Breast epithelium (tissue), 4 donors: ENCODE data around the gene NFKB1. TPM values are rescaled to one million over a fixed set of nuclear protein-coding genes. Genes with fewer than 3 reads are reported as not detected.

Experiments
- DNase-seq, 2 donors: peaks; one replicate each; pipeline ENCODE4 v3.0.0-alpha.2; 2019; ENCODE audit warnings: low spot score in 2 of 2
- H3K27ac ChIP-seq, 2 donors: fragments of 200-600 bp; sonication (generic) in 1 of 2; one replicate each; pipeline ENCODE4 v1.5.1; 2016 to 2019; ENCODE audit warnings: mild to moderate bottlenecking in 1 of 2
- H3K27me3 ChIP-seq, 2 donors: fragments of 200-600 bp; sonication (generic) in 1 of 2; one replicate each; pipeline versions ENCODE4 v1.5.1 to v1.6.0; 2017 to 2019; ENCODE audit warnings: control low read depth in 1 of 2, mild to moderate bottlenecking in 1 of 2
- H3K36me3 ChIP-seq: fragments of 200-600 bp; one replicate; pipeline ENCODE4 v1.5.1; 2019
- H3K4me1 ChIP-seq, 2 donors: fragments of 200-600 bp; sonication (generic); one replicate each; pipeline ENCODE4 v1.5.1; 2016 to 2019; ENCODE audit warnings: control low read depth in 1 of 2
- H3K4me3 ChIP-seq, 3 donors: fragments of 200-600 bp; sonication (generic); 1 replicate in 2 of 3; 2 replicates in 1 of 3; pipeline ENCODE4 v1.5.1; 2016 to 2019; ENCODE audit warnings: mild to moderate bottlenecking in 3 of 3, moderate library complexity in 2 of 3
- H3K9me3 ChIP-seq, 2 donors: fragments of 200-600 bp; sonication (generic) in 1 of 2; one replicate each; pipeline ENCODE4 v1.5.1; 2016 to 2019; ENCODE audit warnings: control low read depth in 1 of 2
- POLR2A ChIP-seq: fragments of 450-650 bp; IDR thresholded peaks from one replicate; pipeline ENCODE4 v1.6.1; 2016; ENCODE audit warnings: antibody characterized with exemption, mild to moderate bottlenecking, moderate library complexity
- POLR2AphosphoS5 ChIP-seq, 3 donors: sonication (generic); formaldehyde crosslinking; IDR thresholded peaks; one replicate each; pipeline ENCODE4 v1.6.1; 2017; ENCODE audit warnings: antibody characterized with exemption in 3 of 3
- intact Hi-C: fragments of 100-400 bp; cut with DNase I; formaldehyde crosslinking; loops from one replicate; pipeline ENCODE4 v1.15.1; 2023; ENCODE audit warnings: low total_unique reads
- total RNA-seq, 3 donors: library from RNA; depleted of rRNA; stranded (reverse); fragments of >200 nt; gene quantifications; one replicate each; pipeline ENCODE4 v1.1.0, GENCODE V29; 2016
- TF ChIP-seq, protein P1 (sequence below), 3 donors: fragments of 450-650 bp; IDR thresholded peaks; one replicate each; pipeline ENCODE4 v1.5.1; 2016 to 2017; ENCODE audit warnings: antibody characterized with exemption in 3 of 3, mild to moderate bottlenecking in 3 of 3, moderate library complexity in 3 of 3

NFKB1 gene
- total RNA-seq, 3 donors from 2014 or later, result 30.2 to 52.5 (median 42.6) TPM

DNA sequence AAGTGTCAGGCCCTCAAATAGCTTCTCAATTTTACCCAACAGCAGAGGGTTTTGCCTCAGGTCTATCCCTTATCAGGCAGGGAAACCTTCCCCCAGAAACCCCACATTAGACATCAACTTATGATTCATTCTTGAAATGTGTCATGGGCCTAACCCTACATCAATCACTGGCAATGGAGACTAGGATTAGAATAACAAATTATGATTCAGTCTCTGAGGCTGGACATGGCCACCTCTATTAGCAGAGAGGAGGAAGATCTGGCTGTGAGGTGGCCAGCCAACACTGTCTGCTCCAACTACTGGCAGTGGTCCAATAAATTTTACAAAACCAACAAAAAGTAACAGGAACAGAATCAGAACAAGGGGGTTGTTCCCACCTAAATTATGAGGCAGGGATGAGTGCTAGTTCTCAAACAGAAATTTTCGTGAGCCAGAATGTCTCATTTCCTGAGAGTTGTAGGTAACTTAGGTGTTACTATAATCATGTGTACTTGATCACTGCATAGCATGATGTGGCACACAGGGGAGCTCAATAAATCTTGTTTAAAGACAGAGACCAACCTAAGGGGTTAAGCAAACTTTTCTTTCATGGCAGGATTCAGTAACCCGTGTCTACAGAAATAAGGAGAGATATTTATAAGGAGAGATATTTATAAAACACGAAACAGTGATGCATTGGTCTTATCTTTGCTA, 126.8 kb downstream of the NFKB1 start:
- Histone ChIP-seq H3K27me3 (no peaks in the 10 kb centered on the region), H3K27ac (no peak overlapping the region), H3K4me3 (no peak overlapping the region), H3K4me1 (no peaks in the 10 kb centered on the region), H3K36me3 (no peaks in the 10 kb centered on the region), H3K9me3 (no peaks in the 10 kb centered on the region)
- no peak for TF ChIP-seq POLR2A
- TF ChIP-seq, protein P1, sequence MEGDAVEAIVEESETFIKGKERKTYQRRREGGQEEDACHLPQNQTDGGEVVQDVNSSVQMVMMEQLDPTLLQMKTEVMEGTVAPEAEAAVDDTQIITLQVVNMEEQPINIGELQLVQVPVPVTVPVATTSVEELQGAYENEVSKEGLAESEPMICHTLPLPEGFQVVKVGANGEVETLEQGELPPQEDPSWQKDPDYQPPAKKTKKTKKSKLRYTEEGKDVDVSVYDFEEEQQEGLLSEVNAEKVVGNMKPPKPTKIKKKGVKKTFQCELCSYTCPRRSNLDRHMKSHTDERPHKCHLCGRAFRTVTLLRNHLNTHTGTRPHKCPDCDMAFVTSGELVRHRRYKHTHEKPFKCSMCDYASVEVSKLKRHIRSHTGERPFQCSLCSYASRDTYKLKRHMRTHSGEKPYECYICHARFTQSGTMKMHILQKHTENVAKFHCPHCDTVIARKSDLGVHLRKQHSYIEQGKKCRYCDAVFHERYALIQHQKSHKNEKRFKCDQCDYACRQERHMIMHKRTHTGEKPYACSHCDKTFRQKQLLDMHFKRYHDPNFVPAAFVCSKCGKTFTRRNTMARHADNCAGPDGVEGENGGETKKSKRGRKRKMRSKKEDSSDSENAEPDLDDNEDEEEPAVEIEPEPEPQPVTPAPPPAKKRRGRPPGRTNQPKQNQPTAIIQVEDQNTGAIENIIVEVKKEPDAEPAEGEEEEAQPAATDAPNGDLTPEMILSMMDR (IDR thresholded peaks at IDR 0.05), result no peak
- TF ChIP-seq POLR2AphosphoS5 (IDR thresholded peaks at IDR 0.05), result no peak
- intact Hi-C loops, result no loop called here
- no peak for DNase-seq

DNA sequence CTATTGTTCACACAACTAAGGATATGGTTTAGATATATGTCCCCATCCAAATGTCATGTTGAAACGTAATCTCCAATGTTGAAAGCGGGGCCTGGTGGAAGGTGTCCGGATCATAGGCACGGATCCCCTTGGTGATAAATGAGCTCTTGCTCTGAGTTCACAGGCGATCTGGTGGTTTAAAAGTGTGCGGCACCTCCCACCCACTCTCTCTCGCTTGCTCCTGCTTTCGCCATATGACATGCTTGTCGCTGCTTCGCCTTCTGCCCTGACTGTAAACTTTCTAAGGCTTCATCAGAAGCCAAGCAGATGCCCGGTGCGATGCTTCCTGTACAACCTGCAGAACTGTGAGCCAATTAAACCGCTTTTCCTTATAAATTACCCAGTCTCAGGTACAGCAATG, 128.5 kb downstream of the NFKB1 start:
- no peak overlapping the region for H3K4me3 ChIP-seq
- DNase-seq, result no peak
- H3K9me3 ChIP-seq, result no peaks in the 10 kb centered on the region
- no peaks in the 10 kb centered on the region for H3K27me3 ChIP-seq
- H3K27ac ChIP-seq, result no peak overlapping the region
- H3K36me3 ChIP-seq, result no peaks in the 10 kb centered on the region
- H3K4me1 ChIP-seq, result no peaks in the 10 kb centered on the region
- no peak for TF ChIP-seq POLR2AphosphoS5 (IDR thresholded peaks at IDR 0.05)
- intact Hi-C loops, result no loop called here

DNA sequence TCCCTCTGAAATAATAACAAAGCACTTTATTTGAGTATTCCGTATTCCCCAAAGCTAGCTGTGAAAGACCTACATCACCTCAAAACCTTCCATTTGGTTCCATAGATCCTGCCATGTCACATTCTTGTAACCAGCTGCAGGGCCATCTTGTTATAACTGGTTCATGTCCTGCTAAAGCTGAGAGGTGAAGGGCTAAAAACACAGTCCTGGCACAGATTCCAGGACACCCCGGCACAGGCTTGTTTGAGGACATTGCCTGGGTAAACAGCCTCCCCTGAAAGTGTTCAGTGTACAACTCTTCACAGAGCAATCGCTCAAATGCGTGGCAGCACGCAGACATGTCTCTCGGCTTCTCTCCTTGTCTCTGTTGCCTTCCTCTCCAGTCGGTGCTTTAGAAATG, 130.5 kb downstream of the NFKB1 start:
- no peak for DNase-seq
- no peaks in the 10 kb centered on the region for H3K36me3 ChIP-seq
- no peaks in the 10 kb centered on the region for H3K4me1 ChIP-seq
- no peak overlapping the region for H3K27ac ChIP-seq
- H3K9me3 ChIP-seq, result no peaks in the 10 kb centered on the region
- no peak overlapping the region for H3K4me3 ChIP-seq
- intact Hi-C loops, result no loop called here
- H3K27me3 ChIP-seq, result no peaks in the 10 kb centered on the region
- TF ChIP-seq POLR2A (no peak), POLR2AphosphoS5 (IDR thresholded peaks at IDR 0.05) (no peak)
- TF ChIP-seq, protein P1 (IDR thresholded peaks at IDR 0.05), result no peak

DNA sequence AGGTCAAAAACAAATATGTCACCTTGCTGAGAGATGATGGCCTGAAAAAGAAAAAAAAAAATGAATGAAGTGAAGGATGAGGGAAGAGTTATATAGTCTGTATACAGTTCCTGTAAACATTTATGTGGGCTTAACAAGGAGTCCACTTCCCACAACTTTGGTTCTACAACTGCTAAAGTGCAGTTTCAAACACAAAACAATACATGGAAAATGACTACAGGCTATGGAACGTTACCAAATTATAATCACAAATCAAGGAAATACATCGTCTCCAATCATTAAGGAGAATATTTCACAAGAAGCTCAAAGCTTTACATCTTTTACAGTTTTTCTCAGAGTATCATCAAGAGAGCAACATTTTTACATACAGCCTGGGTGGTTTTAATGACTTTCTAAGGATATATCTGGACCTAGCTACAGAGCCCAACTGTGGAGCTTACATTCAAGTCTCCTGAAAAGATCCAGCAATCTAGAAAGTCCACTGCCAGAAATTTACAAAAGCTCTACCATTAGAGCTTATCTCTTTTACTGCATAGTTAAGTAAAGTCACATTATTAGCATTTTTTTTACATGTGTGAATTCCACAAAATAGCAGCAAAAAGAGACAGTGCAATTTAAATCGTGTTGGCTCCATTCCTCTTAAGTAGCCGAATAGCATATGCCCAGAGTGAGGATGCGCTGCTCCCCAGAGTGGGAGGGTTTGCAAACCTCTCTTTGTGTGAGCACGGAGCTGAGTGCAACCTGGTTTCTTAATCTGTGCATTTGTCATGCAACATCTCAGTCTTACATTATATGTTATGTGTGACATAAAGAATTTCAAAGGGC, 131.3 kb downstream of the NFKB1 start:
- no peak overlapping the region for H3K27ac ChIP-seq
- no peak overlapping the region for H3K4me3 ChIP-seq
- intact Hi-C loops, result no loop called here
- no peak for DNase-seq
- no peaks in the 10 kb centered on the region for H3K27me3 ChIP-seq
- no peaks in the 10 kb centered on the region for H3K9me3 ChIP-seq
- H3K4me1 ChIP-seq, result no peaks in the 10 kb centered on the region
- no peak for TF ChIP-seq POLR2AphosphoS5 (IDR thresholded peaks at IDR 0.05)
- no peak for TF ChIP-seq POLR2A
- TF ChIP-seq, protein P1 (IDR thresholded peaks at IDR 0.05), result no peak
- no peaks in the 10 kb centered on the region for H3K36me3 ChIP-seq

DNA sequence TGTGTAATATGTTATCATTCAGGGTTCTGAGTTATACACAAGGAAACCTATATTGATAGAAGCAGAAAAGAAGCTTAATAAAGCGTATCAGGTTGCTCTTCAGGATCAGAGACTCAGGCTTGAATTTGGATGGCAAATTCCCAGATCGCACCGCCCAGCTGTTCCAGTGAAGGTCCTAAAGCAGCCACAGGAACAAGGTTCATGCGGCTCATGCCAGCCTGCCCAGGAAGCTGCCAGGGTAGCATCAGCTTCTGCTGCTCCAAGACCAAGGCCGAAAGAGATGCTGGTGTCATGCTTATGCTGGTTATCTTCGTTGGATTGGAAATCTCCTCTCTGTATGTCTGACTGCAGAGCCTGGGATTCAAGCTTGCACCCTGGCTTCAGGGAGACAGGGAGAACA, 131.9 kb downstream of the NFKB1 start:
- no peak overlapping the region for H3K27ac ChIP-seq
- H3K4me3 ChIP-seq, result no peak overlapping the region
- DNase-seq, result no peak
- H3K27me3 ChIP-seq, result no peaks in the 10 kb centered on the region
- H3K4me1 ChIP-seq, result no peaks in the 10 kb centered on the region
- no peaks in the 10 kb centered on the region for H3K36me3 ChIP-seq
- H3K9me3 ChIP-seq, result no peaks in the 10 kb centered on the region
- intact Hi-C loops, result no loop called here
- TF ChIP-seq POLR2AphosphoS5 (IDR thresholded peaks at IDR 0.05) (no peak), POLR2A (no peak)
- TF ChIP-seq, protein P1 (IDR thresholded peaks at IDR 0.05), result no peak
